Spleen (tissue), 11 donors: ENCODE data around the gene DPYD. TPM values are rescaled to one million over a fixed set of nuclear protein-coding genes. Genes with fewer than 3 reads are reported as not detected.

Source experiments
- DNase-seq: peaks from one replicate; pipeline ENCODE4 v3.0.0-alpha.2; 2020
- H3K27ac ChIP-seq, 8 donors: fragments of 200-600 bp; sonication (generic) in 7 of 8; 1 replicate in 4 of 8; 2 replicates in 4 of 8; pipeline versions ENCODE4 v1.5.0 to v1.8.0; 2016 to 2021; ENCODE audit warnings: inconsistent platforms in 4 of 8, mild to moderate bottlenecking in 4 of 8, moderate library complexity in 1 of 8
- H3K27me3 ChIP-seq, 7 donors: fragments of 200-600 bp; sonication (generic) in 6 of 7; replicated peaks in 1 of 7; 1 replicate in 4 of 7; 2 replicates in 3 of 7; pipeline versions ENCODE4 v1.5.0 to v1.8.0; 2016 to 2021; ENCODE audit warnings: inconsistent platforms in 3 of 7, mild to moderate bottlenecking in 1 of 7
- H3K36me3 ChIP-seq, 6 donors: fragments of 200-600 bp; sonication (generic) in 5 of 6; 1 replicate in 4 of 6; 2 replicates in 2 of 6; pipeline versions ENCODE4 v1.5.0 to v1.8.0; 2016 to 2021; ENCODE audit warnings: inconsistent platforms in 2 of 6
- H3K4me1 ChIP-seq, 6 donors: fragments of 200-600 bp; sonication (generic) in 5 of 6; 1 replicate in 3 of 6; 2 replicates in 3 of 6; pipeline versions ENCODE4 v1.5.0 to v1.8.0; 2016 to 2021; ENCODE audit warnings: inconsistent platforms in 3 of 6
- H3K4me3 ChIP-seq, 8 donors: fragments of 200-600 bp; sonication (generic) in 7 of 8; 1 replicate in 4 of 8; 2 replicates in 4 of 8; pipeline versions ENCODE4 v1.5.0 to v1.8.0; 2016 to 2021; ENCODE audit warnings: inconsistent platforms in 4 of 8, mild to moderate bottlenecking in 4 of 8, moderate library complexity in 2 of 8
- H3K9me3 ChIP-seq, 8 donors: fragments of 200-600 bp; sonication (generic) in 7 of 8; 1 replicate in 4 of 8; 2 replicates in 4 of 8; pipeline versions ENCODE4 v1.5.0 to v1.8.0; 2016 to 2021; ENCODE audit warnings: inconsistent platforms in 4 of 8
- POLR2A ChIP-seq, 3 donors: fragments of 450-650 bp; IDR thresholded peaks; one replicate each; pipeline ENCODE4 v1.5.1; 2017; ENCODE audit warnings: antibody characterized with exemption in 3 of 3, mild to moderate bottlenecking in 1 of 3
- POLR2AphosphoS5 ChIP-seq, 3 donors: sonication (generic); formaldehyde crosslinking; IDR thresholded peaks; one replicate each; pipeline ENCODE4 v1.5.1; 2017; ENCODE audit warnings: antibody characterized with exemption in 3 of 3
- WGBS, 5 donors: extraction: QIAGEN DNeasy Blood & Tissue Kit in 3 of 5; methylation state at CpG; one replicate each; pipeline versions ENCODE4 v1.1.5 to v1.1.7; 2013 to 2018; 5-methylcytosine and 5-hydroxymethylcytosine counted together
- intact Hi-C: fragments of 100-400 bp; cut with DNase I; formaldehyde crosslinking; loops from one replicate; pipeline ENCODE4 v1.15.0; 2023; ENCODE audit warnings: low total_unique reads
- polyA plus RNA-seq, 3 donors: library from polyadenylated mRNA; stranded (reverse); fragments of 200-250 nt; gene quantifications; one replicate each; pipeline ENCODE4 v1.2.1, GENCODE V29; 2013
- total RNA-seq, 7 donors: library from RNA; depleted of rRNA in 3 of 7; stranded (reverse); fragments of >200 nt in 3 of 7; fragmentation: NEBNext Ultra II Directional in 4 of 7; extraction: Animal tissue kit (Norgen Biotek cat#: 25700) in 4 of 7; gene quantifications; one replicate each; pipeline versions ENCODE4 v1.1.0 to v1.2.1, GENCODE V29; 2016 to 2021
- TF ChIP-seq, protein P1 (sequence below), 11 experiments: fragments of 200-600 bp in 7 of 11; fragments of 450-650 bp in 4 of 11; sonication (generic) in 4 of 11; IDR thresholded peaks in 8 of 11; conservative IDR thresholded peaks in 3 of 11; 1 replicate in 7 of 11; 2 replicates in 4 of 11; pipeline versions ENCODE4 v1.4.0 to v1.8.0; 2016 to 2021; ENCODE audit warnings: antibody characterized with exemption in 11 of 11, inconsistent platforms in 4 of 11, mild to moderate bottlenecking in 1 of 11
- donor health status: healthy with polysubstance abuse.
- donor health status: DM: no; HTN: no; CAD: no; lungs with moderate emphysema.
- donor health status: DM: no; HTN: no; CAD: no.
- donor health status: Bipolar disorder and iron deficiency.
- donor health status: healthy.
- donor health status: DM: no; HTN: no; CAD: no.
- donor health status: DM: yes; HTN: yes; CAD: no.

DPYD gene
- total and polyA plus RNA-seq, 10 donors: 7.3 to 114 (median 92.3) TPM

DNA sequence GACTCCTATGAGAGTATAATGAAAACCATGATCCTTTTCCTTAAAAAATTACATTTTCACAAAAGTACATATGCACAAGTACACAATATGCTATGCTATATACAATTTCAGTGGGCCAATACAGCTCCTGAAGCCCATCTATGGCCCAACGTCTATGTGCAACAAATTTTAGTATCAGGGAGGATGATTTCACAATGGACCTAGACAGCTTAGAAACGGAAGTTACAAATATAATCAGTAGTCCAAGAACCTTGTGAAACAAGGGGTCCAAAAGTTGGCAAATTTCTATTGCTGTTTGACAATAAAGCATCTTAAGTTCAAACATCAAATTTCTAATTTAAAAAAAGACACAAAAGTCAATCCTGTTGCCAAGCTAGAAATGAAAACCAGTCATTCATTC is 87.0 kb downstream of the DPYD start:
- H3K4me3 ChIP-seq: no peak overlapping the region
- H3K36me3 ChIP-seq: no peaks in the 10 kb centered on the region
- H3K4me1 ChIP-seq: peaks cover 0 to 14% (median 0%) of the 10 kb centered on the region in 6 donors
- intact Hi-C loops: loop anchor here (10.0 kb wide), 1 partner anchor 679 kb away; no protein-coding TSS in a partner anchor
- DNase-seq: no peak
- WGBS, 5 donors: 50 to 84% (median 68%) methylated on average over 2 of the region's 2 CpGs
- TF ChIP-seq POLR2A (IDR thresholded peaks at IDR 0.05): no peak
- TF ChIP-seq POLR2AphosphoS5 (IDR thresholded peaks at IDR 0.05): no peak
- TF ChIP-seq, protein P1, sequence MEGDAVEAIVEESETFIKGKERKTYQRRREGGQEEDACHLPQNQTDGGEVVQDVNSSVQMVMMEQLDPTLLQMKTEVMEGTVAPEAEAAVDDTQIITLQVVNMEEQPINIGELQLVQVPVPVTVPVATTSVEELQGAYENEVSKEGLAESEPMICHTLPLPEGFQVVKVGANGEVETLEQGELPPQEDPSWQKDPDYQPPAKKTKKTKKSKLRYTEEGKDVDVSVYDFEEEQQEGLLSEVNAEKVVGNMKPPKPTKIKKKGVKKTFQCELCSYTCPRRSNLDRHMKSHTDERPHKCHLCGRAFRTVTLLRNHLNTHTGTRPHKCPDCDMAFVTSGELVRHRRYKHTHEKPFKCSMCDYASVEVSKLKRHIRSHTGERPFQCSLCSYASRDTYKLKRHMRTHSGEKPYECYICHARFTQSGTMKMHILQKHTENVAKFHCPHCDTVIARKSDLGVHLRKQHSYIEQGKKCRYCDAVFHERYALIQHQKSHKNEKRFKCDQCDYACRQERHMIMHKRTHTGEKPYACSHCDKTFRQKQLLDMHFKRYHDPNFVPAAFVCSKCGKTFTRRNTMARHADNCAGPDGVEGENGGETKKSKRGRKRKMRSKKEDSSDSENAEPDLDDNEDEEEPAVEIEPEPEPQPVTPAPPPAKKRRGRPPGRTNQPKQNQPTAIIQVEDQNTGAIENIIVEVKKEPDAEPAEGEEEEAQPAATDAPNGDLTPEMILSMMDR (IDR thresholded peaks at IDR 0.05 in 8 of 11, conservative IDR thresholded peaks at IDR 0.05 in 3 of 11): no peak
- no peak overlapping the region for H3K27ac ChIP-seq
- H3K9me3 ChIP-seq: no peaks in the 10 kb centered on the region
- H3K27me3 ChIP-seq: no peaks in the 10 kb centered on the region

DNA sequence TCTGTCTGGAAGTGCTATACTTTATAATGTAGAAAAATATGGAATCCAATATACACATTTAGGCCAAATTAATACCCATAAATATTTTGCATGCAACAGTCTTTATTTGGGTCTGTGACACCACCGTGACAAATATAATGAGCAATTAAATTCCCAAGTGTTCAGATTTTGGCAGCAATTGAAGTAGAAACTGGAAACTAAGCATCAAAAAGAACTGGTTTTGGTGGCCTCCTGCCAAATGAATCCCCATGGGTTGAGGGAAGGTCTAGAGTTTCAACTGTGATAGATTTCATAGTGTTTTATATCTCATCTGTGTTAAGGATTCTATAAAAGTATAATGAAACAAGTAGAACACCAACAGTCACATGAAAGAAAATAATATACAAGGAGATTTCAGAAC is 88.4 kb downstream of the DPYD start:
- Histone ChIP-seq H3K9me3 (no peaks in the 10 kb centered on the region), H3K4me3 (no peak overlapping the region), H3K4me1 (peaks cover 0 to 23% (median 0%) of the 10 kb centered on the region in 6 donors), H3K36me3 (peaks cover 0 to 6% (median 0%) of the 10 kb centered on the region in 6 donors), H3K27ac (no peak overlapping the region), H3K27me3 (no peaks in the 10 kb centered on the region)
- 38 to 87% (median 63%) methylated on average over 1 of the region's 1 CpG for WGBS, 5 donors
- TF ChIP-seq POLR2AphosphoS5 (IDR thresholded peaks at IDR 0.05) (no peak), POLR2A (IDR thresholded peaks at IDR 0.05) (no peak)
- TF ChIP-seq, protein P1 (IDR thresholded peaks at IDR 0.05 in 8 of 11, conservative IDR thresholded peaks at IDR 0.05 in 3 of 11): no peak
- DNase-seq: no peak
- intact Hi-C loops: loop anchor here (10.0 kb wide), 1 partner anchor 678 kb away; no protein-coding TSS in a partner anchor

DNA sequence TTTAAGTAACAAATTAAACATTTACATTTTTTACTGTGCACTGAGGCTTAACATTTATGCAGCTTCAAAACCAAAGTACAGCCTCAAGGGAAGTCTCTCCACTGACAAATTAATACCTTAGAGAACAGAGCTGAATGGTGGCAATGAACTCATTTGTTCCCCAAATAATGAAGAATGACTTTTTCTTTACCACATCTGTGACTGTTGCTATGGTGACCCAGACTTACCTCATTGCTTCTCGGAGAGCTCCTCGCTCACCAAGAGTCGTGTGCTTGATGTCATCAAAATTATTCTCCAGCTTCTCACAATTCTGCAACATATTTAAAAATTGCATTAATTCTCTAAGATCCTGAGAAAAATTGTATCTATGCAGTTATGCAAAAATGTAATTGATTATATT is 92.9 kb downstream of the DPYD start:
- DNase-seq: no peak
- WGBS, 5 donors: 42 to 80% (median 69%) methylated on average over 3 of the region's 3 CpGs
- no peak for TF ChIP-seq POLR2A (IDR thresholded peaks at IDR 0.05)
- TF ChIP-seq, protein P1 (IDR thresholded peaks at IDR 0.05 in 8 of 11, conservative IDR thresholded peaks at IDR 0.05 in 3 of 11): no peak
- TF ChIP-seq POLR2AphosphoS5 (IDR thresholded peaks at IDR 0.05): no peak

DNA sequence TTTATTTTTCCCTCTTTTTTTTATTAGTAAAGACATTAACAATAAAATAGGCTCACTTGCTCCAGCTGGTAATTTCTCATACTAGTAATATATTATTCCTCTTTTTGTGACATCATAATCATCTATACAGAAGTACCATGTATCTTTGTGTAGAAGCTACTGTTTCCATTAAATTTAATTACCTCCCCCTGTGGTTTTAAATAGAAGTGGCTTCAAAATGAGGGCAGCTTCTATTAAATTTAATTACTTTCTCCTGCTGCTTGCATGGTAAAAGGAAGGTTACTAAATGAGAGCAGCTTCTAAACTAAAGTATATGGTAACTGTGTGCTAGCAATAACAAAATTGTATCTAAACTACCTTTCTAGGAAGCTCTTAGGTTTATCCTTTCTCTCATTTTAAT is 94.0 kb downstream of the DPYD start:
- no peak overlapping the region for H3K27ac ChIP-seq
- peaks cover 0 to 6% (median 0%) of the 10 kb centered on the region in 6 donors for H3K36me3 ChIP-seq
- intact Hi-C loops: no loop called here
- no peak for TF ChIP-seq POLR2A (IDR thresholded peaks at IDR 0.05)
- TF ChIP-seq, protein P1 (IDR thresholded peaks at IDR 0.05 in 8 of 11, conservative IDR thresholded peaks at IDR 0.05 in 3 of 11): no peak
- no peak for TF ChIP-seq POLR2AphosphoS5 (IDR thresholded peaks at IDR 0.05)
- no peaks in the 10 kb centered on the region for H3K27me3 ChIP-seq
- H3K9me3 ChIP-seq: no peaks in the 10 kb centered on the region
- no peak for DNase-seq
- peaks cover 0 to 9% (median 0%) of the 10 kb centered on the region in 6 donors for H3K4me1 ChIP-seq
- no peak overlapping the region for H3K4me3 ChIP-seq

More for the DNA sequence above, 92.9 kb downstream of the DPYD start:
- Histone ChIP-seq H3K4me1 (peaks cover 0 to 14% (median 0%) of the 10 kb centered on the region in 6 donors), H3K27me3 (no peaks in the 10 kb centered on the region), H3K36me3 (peaks cover 0 to 6% (median 0%) of the 10 kb centered on the region in 6 donors), H3K4me3 (no peak overlapping the region), H3K9me3 (no peaks in the 10 kb centered on the region), H3K27ac (no peak overlapping the region)
- intact Hi-C loops: no loop called here
